Colonic mucosa (tissue), 4 donors: ENCODE measurements around the gene RAE1. TPM values are rescaled to one million over a fixed set of nuclear protein-coding genes. Genes with fewer than 3 reads are reported as not detected.

Experiments used
- DNase-seq: peaks from one replicate; pipeline ENCODE4 v3.0.0-alpha.2; 2020
- H3K27ac ChIP-seq: fragments of 200-600 bp; one replicate; pipeline ENCODE4 v1.8.0; 2021
- H3K27me3 ChIP-seq: fragments of 200-600 bp; one replicate; pipeline ENCODE4 v1.8.0; 2021
- H3K36me3 ChIP-seq: fragments of 200-600 bp; one replicate; pipeline ENCODE4 v1.8.0; 2021
- H3K4me1 ChIP-seq: fragments of 200-600 bp; one replicate; pipeline ENCODE4 v1.8.0; 2021; ENCODE audit warnings: mild to moderate bottlenecking
- H3K4me3 ChIP-seq: fragments of 200-600 bp; one replicate; pipeline ENCODE4 v1.8.0; 2021
- H3K9ac ChIP-seq, 2 donors: one replicate each; pipeline ENCODE4 v1.7.0; 2013; ENCODE audit warnings: control low read depth in 2 of 2, low read depth in 2 of 2, low read length in 2 of 2
- H3K9me3 ChIP-seq: fragments of 200-600 bp; one replicate; pipeline ENCODE4 v1.8.0; 2021
- intact Hi-C: fragments of 100-400 bp; cut with DNase I; formaldehyde crosslinking; loops from one replicate; pipeline ENCODE4 v1.14.1; 2022
- total RNA-seq, 2 donors: library from RNA; stranded (reverse); fragmentation: NEBNext Ultra II Directional in 1 of 2; extraction: Animal tissue kit (Norgen Biotek cat#: 25700) in 1 of 2; gene quantifications; one replicate each; pipeline ENCODE4 v1.2.1, GENCODE V29; 2021
- TF ChIP-seq, protein P1 (sequence below): fragments of 200-600 bp; IDR thresholded peaks from one replicate; pipeline ENCODE4 v1.8.0; 2022; ENCODE audit warnings: antibody characterized with exemption, mild to moderate bottlenecking
- donor health status: healthy.
- donor health status: DM: no; HTN: no; CAD: no.
- donor health status: DM: no; HTN: no; CAD: no.

RAE1 gene
- total RNA-seq, 2 donors from 2014 or later: 20.3 to 29.3 TPM

DNA sequence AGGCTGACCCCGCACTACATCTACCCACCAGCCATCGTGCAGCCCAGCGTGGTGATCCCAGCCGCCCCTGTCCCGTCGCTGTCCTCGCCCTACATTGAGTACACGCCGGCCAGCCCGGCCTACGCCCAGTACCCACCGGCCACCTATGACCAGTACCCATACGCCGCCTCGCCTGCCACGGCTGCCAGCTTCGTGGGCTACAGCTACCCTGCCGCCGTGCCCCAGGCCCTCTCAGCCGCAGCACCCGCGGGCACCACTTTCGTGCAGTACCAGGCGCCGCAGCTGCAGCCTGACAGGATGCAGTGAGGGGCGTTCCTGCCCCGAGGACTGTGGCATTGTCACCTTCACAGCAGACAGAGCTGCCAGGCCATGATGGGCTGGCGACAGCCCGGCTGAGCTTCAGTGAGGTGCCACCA lies 56.5 kb downstream of the RAE1 start:
- H3K36me3 ChIP-seq: peaks cover 6% of the 10 kb centered on the region
- no peak for DNase-seq
- intact Hi-C loops: no loop called here
- H3K27me3 ChIP-seq: no peaks in the 10 kb centered on the region
- H3K9me3 ChIP-seq: no peaks in the 10 kb centered on the region
- H3K27ac ChIP-seq: no peak overlapping the region
- no peak overlapping the region for H3K4me3 ChIP-seq
- H3K4me1 ChIP-seq: no peaks in the 10 kb centered on the region
- H3K9ac ChIP-seq: no peak overlapping the region
- TF ChIP-seq, protein P1, sequence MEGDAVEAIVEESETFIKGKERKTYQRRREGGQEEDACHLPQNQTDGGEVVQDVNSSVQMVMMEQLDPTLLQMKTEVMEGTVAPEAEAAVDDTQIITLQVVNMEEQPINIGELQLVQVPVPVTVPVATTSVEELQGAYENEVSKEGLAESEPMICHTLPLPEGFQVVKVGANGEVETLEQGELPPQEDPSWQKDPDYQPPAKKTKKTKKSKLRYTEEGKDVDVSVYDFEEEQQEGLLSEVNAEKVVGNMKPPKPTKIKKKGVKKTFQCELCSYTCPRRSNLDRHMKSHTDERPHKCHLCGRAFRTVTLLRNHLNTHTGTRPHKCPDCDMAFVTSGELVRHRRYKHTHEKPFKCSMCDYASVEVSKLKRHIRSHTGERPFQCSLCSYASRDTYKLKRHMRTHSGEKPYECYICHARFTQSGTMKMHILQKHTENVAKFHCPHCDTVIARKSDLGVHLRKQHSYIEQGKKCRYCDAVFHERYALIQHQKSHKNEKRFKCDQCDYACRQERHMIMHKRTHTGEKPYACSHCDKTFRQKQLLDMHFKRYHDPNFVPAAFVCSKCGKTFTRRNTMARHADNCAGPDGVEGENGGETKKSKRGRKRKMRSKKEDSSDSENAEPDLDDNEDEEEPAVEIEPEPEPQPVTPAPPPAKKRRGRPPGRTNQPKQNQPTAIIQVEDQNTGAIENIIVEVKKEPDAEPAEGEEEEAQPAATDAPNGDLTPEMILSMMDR: no peak

DNA sequence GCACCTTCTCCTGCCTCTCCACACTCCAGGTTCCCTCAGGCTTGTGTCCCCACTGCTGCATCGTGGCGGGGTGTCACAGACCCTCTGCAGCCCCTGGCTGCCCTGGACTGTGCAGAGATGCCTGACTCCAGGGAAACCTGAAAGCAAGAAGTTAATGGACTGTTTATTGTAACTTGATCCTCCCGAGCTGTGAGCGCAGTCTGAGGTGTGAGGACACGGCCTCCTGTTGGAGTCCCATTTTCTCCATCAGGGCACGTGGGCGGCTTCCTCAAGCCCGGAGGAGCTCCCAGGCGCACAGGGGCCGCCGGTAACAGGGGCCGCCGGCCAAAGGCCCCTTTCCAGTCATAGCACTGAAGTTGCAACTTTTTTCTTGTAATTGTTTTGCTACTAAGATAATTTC lies 57.1 kb downstream of the RAE1 start:
- Histone ChIP-seq H3K4me3 (no peak overlapping the region), H3K27ac (no peak overlapping the region), H3K27me3 (no peaks in the 10 kb centered on the region), H3K9ac (no peak overlapping the region), H3K9me3 (no peaks in the 10 kb centered on the region), H3K4me1 (no peaks in the 10 kb centered on the region), H3K36me3 (peaks cover 6% of the 10 kb centered on the region)
- TF ChIP-seq, protein P1: no peak
- DNase-seq: no peak
- intact Hi-C loops: no loop called here

DNA sequence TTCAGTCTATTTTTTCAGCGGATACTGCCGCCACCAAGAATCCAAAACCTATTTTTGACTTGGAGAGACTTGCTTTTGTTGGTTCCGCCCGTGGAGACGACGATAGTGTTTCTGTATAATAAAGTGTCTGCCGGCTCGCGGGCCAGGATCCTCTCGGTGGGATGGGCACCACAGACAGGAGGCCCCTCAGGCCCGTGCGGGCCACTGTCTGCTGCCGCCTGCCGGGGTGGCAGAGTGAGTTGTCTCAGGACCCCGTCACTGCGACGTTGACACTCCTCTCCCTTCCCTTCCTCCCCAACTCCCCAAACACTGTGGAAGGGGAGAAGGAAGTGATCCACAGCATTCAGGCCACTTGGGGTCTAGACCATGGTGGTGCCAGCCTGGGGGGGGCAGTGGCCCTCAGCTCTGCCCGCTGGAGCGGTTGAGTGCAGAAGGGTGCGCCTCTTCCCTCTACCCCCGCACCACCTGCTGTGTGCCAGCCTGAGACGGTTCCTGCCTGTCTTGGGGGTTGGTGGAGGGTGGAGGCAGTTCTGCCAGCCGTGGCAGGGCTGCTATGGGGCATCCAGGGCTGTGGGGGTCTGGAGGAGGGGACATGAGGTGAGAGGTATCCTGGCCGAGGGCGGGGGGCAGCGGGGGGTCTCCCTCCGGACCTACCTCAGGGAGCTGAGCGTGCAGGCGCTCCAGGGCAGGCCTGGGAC lies 57.6 kb downstream of the RAE1 start:
- Histone ChIP-seq H3K27ac (no peak overlapping the region), H3K9ac (no peak overlapping the region), H3K4me3 (no peak overlapping the region), H3K36me3 (peaks cover 6% of the 10 kb centered on the region), H3K9me3 (no peaks in the 10 kb centered on the region), H3K4me1 (no peaks in the 10 kb centered on the region), H3K27me3 (no peaks in the 10 kb centered on the region)
- TF ChIP-seq, protein P1: no peak
- DNase-seq: no peak
- intact Hi-C loops: no loop called here

DNA sequence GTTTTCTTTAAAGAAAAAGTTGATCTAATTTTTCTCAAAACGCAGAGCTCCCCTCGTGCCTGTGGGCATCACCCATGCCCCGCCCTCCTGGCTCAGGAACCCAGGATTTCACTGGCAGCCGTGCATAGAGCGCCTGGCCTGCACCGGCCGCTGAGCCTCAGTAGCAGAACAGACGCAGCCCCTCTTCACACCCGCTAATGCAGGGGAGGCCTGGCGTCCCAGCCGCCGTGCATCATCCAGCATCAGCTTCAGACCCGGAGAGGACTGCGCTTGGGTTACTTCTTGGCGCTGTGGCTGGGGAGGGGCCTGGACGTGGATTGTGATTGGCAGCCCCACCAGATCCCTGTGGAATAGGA lies 58.2 kb downstream of the RAE1 start:
- Histone ChIP-seq H3K27ac (no peak overlapping the region), H3K4me3 (no peak overlapping the region), H3K9ac (no peak overlapping the region), H3K4me1 (no peaks in the 10 kb centered on the region), H3K9me3 (no peaks in the 10 kb centered on the region), H3K36me3 (peaks cover 6% of the 10 kb centered on the region), H3K27me3 (no peaks in the 10 kb centered on the region)
- TF ChIP-seq, protein P1: no peak
- intact Hi-C loops: no loop called here
- no peak for DNase-seq

DNA sequence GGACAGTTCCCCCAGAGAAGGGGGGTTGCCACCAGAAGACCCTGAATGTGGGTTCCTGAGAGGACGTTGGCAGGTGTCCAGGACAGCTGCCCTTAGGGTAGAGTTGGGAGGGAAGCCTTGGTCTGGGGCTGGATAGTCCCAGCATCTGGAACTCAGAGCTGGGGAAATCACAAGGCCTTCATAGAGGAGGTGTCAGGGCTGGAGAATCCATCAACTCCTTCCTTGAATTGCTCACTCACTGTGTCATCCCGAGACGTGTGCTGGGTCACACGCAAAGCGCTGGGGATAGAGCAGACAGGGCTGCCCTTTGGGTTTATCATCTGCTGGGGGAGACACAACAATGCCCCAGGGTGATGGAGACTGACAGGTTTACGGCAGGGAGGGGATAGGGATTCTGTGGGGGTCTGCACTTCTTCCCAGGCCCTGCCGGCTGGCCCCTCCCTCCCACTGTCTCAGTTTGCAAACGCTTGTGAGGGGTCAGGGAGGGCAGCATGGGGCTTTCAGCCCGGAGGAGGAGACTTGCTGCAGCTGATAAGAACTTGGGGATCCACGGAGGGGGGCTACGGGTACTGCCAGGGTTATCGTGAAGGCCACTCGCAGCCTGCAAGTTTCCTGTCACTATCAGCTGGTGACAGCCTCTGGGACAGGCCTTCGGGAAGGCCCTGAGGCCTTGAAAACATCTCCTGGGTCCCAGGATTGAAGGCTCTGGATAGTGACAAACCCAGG lies 58.8 kb downstream of the RAE1 start:
- TF ChIP-seq, protein P1: no peak
- no peaks in the 10 kb centered on the region for H3K9me3 ChIP-seq
- intact Hi-C loops: no loop called here
- no peaks in the 10 kb centered on the region for H3K27me3 ChIP-seq
- H3K27ac ChIP-seq: no peak overlapping the region
- no peak overlapping the region for H3K9ac ChIP-seq
- DNase-seq: no peak
- H3K4me3 ChIP-seq: no peak overlapping the region
- peaks cover 6% of the 10 kb centered on the region for H3K36me3 ChIP-seq
- H3K4me1 ChIP-seq: no peaks in the 10 kb centered on the region
